NCI-H2029 treated with DMSO at 0.1 percent for 48 hours (cell line): ENCODE measurements around the gene OR7G2.
A peak's percentile ranks its signal among the peaks of the same experiment; 100 is the strongest.

ENCODE experiments used
- DNase-seq: peaks from one replicate; lab custom pipeline; 2025; lab: John Stamatoyannopoulos, UW

The OR7G2 gene

GRCh38 chr19:9107375-9107774, at the start of gene OR7G2:
OR7G2 (minus strand) TSS chr19:9107475; CDS start chr19:9103243, 4,232 bp downstream.
- DNase-seq: no peak

- no peak for DNase-seq
Observed at GRCh38 chr19:9156304-9156703, 49.0 kb upstream of the OR7G2 start.

- DNase-seq: no peak
Observed at GRCh38 chr19:9155591-9155990, 48.3 kb upstream of the OR7G2 start.

- DNase-seq: no peak
Observed at GRCh38 chr19:9151367-9151766, 44.1 kb upstream of the OR7G2 start.

- DNase-seq: no peak
Observed at GRCh38 chr19:9150650-9151049, 43.4 kb upstream of the OR7G2 start.

- no peak for DNase-seq
Observed at GRCh38 chr19:9149997-9150396, 42.7 kb upstream of the OR7G2 start.

GRCh38 chr19:9148697-9149096, 41.4 kb upstream of the OR7G2 start:
- no peak for DNase-seq

- DNase-seq: no peak
Observed at GRCh38 chr19:9146882-9147281, 39.6 kb upstream of the OR7G2 start.

GRCh38 chr19:9144920-9145319, 37.6 kb upstream of the OR7G2 start:
- DNase-seq: no peak

- peak; percentile 74 for DNase-seq
Observed at GRCh38 chr19:9140159-9140874, 33.0 kb upstream of the OR7G2 start, which contains the start of gene ZNF317. ZNF317 (plus strand) TSS chr19:9140397; CDS start chr19:9156017, 15,620 bp downstream.

GRCh38 chr19:9139609-9140158, 32.4 kb upstream of the OR7G2 start:
- DNase-seq: peak; percentile 36

- no peak for DNase-seq
Observed at GRCh38 chr19:9132422-9132821, 25.1 kb upstream of the OR7G2 start.

- DNase-seq: no peak
Observed at GRCh38 chr19:9130965-9131364, 23.7 kb upstream of the OR7G2 start.

- no peak for DNase-seq
Observed at GRCh38 chr19:9128171-9128570, 20.9 kb upstream of the OR7G2 start.

GRCh38 chr19:9126900-9127405, 19.7 kb upstream of the OR7G2 start, which contains the start of gene OR7G3:
OR7G3 (minus strand) TSS chr19:9126950; CDS start chr19:9126950, 0 bp downstream.
- DNase-seq: no peak

- DNase-seq: no peak
Observed at GRCh38 chr19:9116547-9116946, 9.3 kb upstream of the OR7G2 start.

- no peak for DNase-seq
Observed at GRCh38 chr19:9115307-9115813, 8.1 kb upstream of the OR7G2 start, which contains the start of gene OR7G1. OR7G1 (minus strand) TSS chr19:9115763; CDS start chr19:9115763, 0 bp downstream.

- no peak for DNase-seq
Observed at GRCh38 chr19:9109959-9110358, 2.7 kb upstream of the OR7G2 start.

GRCh38 chr19:9086761-9087160, 20.5 kb downstream of the OR7G2 start, which contains the start of gene OR1M1:
OR1M1 (plus strand) TSS chr19:9087061; CDS start chr19:9093245, 6,184 bp downstream.
- DNase-seq: no peak

- DNase-seq: no peak
Observed at GRCh38 chr19:9078651-9079050, 28.6 kb downstream of the OR7G2 start.

- no peak for DNase-seq
Observed at GRCh38 chr19:9076901-9077300, 30.4 kb downstream of the OR7G2 start.

- peak; percentile 54 for DNase-seq
Observed at GRCh38 chr19:9075064-9075949, 32.0 kb downstream of the OR7G2 start.
